ENCODE measurements around the gene CTNNA1.
A peak's percentile ranks its signal among the peaks of the same experiment; 100 is the strongest.
"Not testable (repeated sequence)": the region's sequence is repeated elsewhere in the genome, so short reads cannot be mapped to it uniquely, and the experiment has no call there.

The CTNNA1 gene

GRCh38 chr5:138898299-138898698, 145.1 kb downstream of the CTNNA1 start:
- no peak for DNase-seq (ENCODE audit: low spot score)

DNA sequence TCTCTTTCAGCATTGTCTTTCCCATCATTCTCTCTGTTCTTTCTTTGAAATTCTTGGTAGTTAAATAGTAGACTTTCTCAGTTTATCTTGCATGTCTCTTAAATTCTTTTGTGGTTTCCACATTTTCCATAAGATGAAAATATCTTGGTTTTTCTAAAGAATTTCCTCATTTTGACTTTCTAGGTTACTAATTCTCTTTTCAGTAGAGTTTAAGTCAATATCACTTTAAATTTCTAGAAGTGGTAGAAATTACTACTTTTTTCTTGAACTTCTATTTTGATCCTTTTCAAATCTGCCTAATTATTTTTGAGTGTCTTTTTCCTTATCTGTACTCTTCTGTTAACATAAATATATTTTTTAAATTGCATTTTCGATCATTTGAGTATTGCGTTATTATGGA, 145.5 kb downstream of the CTNNA1 start:
- no peak for DNase-seq (ENCODE audit: low spot score)

GRCh38 chr5:138900281-138900965, 147.2 kb downstream of the CTNNA1 start:
- peak; percentile 50 for DNase-seq (ENCODE audit: low spot score)

- no peak for DNase-seq (ENCODE audit: low spot score)
Measured at GRCh38 chr5:138901716-138902115, 148.5 kb downstream of the CTNNA1 start.

- DNase-seq (ENCODE audit: low spot score) = no peak
Measured at GRCh38 chr5:138903130-138903775, 150.0 kb downstream of the CTNNA1 start.

GRCh38 chr5:138905541-138905940, 152.3 kb downstream of the CTNNA1 start:
- peak; percentile 8 for DNase-seq (ENCODE audit: low spot score)

- DNase-seq (ENCODE audit: low spot score) = no peak
Measured at GRCh38 chr5:138909734-138910133, 156.5 kb downstream of the CTNNA1 start.

DNA sequence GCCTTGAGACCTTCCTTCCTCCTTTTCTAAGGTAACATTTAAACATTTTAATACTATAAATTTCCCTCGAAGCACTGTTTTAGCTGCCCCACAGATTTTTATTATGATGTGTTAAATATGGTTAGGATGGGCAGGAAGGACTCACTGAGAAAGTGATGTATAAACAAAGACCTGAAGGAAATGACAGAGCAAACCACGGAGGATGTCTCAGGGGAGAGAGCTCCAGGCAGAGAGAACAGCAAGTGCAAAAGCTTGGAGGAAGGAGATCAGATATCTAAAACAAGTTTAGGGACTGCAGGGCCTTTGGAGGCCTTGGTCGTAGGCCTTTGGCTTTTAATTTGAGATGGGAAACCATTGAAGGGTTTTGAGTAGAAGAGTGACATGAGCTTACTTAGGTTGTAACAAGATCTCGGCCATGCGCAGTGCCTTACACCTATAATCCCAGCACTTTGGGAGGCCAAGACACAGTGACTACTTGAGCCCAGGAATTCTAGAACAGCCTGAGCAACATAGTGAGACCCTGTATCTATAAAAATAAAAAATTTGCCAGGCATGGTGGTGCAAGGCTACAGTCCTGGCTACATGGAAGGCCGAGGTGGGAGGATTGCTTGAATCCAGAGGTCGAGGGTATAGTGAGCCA, 157.4 kb downstream of the CTNNA1 start:
- no peak for DNase-seq (ENCODE audit: low spot score)

DNA sequence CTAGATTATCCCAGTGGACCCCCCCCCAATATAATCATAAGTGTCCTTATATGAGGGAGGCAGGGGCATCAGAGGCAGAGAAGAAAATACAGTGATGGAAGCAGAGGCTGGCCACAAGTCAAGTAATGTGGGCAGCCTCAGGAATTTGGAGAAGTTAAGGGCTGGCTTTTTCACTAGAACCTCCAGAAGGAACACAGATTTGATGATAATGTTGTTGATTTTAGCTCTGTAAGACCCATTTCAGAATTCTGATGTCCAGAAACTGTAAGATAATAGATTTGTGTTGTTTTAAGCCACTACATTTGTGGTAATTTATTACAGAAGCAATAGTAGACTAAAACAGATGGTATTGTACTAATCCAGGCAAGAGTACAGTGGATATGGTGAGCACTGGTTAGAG, 158.2 kb downstream of the CTNNA1 start:
- DNase-seq (ENCODE audit: low spot score) = no peak

GRCh38 chr5:138912093-138912492, 158.9 kb downstream of the CTNNA1 start:
- DNase-seq (ENCODE audit: low spot score) = no peak

GRCh38 chr5:138913773-138914172, 160.5 kb downstream of the CTNNA1 start:
- DNase-seq (ENCODE audit: low spot score) = no peak

DNA sequence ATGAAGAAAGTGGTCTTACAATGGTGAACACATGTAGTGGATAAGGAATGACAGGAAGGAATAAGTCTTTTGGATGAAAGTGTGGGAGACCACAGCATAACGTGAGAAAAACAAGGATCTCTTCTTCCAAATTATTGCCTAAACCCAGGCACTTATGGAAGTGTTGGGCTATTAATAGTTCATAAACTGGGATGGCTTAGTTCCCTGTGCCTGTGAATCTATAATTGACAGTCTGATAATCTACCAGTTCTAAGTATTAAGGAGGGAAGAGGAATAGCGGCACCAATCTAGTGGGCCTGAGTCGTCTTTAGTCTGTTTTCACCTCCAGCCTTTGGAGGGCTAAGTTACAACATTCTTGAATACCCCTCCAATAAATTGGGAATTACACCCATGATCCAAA, 161.1 kb downstream of the CTNNA1 start:
- no peak for DNase-seq (ENCODE audit: low spot score)

- no peak for DNase-seq (ENCODE audit: low spot score)
Measured at GRCh38 chr5:138918686-138919085, 165.5 kb downstream of the CTNNA1 start.

DNA sequence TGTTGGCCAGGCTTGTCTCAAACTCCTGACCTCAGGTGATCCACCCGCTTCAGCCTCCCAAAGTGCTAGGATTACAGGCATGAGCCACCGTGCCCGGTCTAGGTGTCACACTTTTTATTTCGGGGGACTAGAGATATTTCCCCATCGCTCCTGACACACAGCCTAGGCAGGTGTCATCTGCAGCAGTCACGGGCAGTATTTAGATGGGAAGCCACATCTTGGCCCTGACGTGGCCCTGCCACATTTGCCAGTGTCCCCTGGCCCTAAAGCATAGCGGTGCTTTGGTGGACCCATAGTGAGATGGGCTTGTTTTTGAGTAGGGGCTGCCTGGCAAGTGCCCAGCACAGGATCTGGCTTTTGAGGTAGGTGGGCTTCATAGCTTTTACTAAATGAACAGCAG, 167.0 kb downstream of the CTNNA1 start:
- DNase-seq (ENCODE audit: low spot score) = no peak

DNA sequence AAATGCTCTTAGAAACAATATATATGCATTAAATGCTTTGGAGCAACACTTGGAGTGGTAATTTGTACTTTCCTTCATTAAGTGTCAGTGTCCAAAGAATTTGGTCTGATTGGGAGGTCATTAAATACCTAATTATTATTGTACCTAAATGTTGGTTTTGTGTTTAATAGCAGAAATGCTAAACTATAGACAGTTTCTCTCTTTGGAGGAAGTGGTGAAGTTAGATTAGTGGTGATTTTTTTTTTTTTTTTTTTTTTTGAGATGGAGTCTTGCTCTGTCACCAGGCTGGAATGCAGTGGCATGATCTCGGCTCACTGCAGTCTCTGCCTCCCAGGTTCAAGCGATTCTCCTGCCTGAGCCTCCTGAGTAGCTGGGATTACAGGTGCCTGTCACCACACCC, 168.1 kb downstream of the CTNNA1 start:
- DNase-seq (ENCODE audit: low spot score) = not testable (repeated sequence)

- no peak for DNase-seq (ENCODE audit: low spot score)
Measured at GRCh38 chr5:138922494-138922893, 169.3 kb downstream of the CTNNA1 start.

DNA sequence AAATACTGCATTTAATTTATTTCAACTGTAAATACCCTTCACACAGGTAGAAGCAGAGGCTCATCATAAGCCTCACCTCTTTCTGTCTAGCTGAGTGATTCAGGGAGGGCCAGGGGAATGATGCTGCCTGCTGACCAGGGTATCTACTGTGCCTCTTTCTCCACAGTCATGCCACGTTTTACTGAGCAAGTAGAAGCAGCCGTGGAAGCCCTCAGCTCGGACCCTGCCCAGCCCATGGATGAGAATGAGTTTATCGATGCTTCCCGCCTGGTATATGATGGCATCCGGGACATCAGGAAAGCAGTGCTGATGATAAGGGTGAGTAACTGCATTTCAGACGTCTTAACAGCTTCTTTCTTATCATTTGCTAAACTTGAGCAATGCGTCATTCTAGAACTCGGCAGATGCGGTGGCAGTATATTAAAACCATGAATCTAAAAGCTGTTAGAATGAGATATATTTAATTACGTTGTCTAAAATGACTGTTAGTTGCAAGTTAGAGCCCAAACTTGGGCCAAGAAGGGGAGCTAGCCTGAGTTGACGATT, 171.9 kb downstream of the CTNNA1 start:
- DNase-seq (ENCODE audit: low spot score) = no peak

GRCh38 chr5:138926257-138926656, 173.0 kb downstream of the CTNNA1 start:
- no peak for DNase-seq (ENCODE audit: low spot score)

GRCh38 chr5:138926688-138927448, 173.6 kb downstream of the CTNNA1 start:
- no peak for DNase-seq (ENCODE audit: low spot score)

DNA sequence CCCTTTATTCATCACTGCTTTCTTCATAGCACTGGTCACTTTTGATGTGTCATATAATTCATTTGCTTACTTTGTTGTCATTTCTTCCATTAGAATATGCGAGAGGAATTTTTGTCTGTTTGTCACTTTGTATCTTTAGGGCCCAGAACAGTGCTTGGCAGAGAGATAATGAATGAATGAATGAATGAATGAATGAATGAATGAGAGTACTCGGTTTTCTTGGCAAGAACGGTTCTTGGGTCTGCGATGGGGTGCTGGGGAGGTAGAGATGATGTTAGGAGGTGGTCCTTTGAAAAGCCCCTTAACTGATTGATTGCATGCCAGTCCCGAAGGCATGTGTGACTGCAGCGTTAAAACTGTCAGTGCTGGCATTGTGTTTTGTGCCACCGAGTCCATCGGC, 174.3 kb downstream of the CTNNA1 start:
- DNase-seq (ENCODE audit: low spot score) = no peak

GRCh38 chr5:138927979-138928378, 174.8 kb downstream of the CTNNA1 start:
- no peak for DNase-seq (ENCODE audit: low spot score)

- DNase-seq (ENCODE audit: low spot score) = no peak
Measured at GRCh38 chr5:138929571-138929955, 176.3 kb downstream of the CTNNA1 start.

Data from RKO (cell line).